ENCODE results near the gene KCNMB1.

Gene KCNMB1

GRCh38 chr5:170405817-170406216 lies 16.6 kb upstream of the KCNMB1 start:
- H3K4me1 ChIP-seq (ENCODE audit: control insufficient read depth, low read length): no peaks in the 10 kb centered on the region
- no peak overlapping the region for H3K4me3 ChIP-seq (ENCODE audit: low read length)
- H3K79me2 ChIP-seq (ENCODE audit: control insufficient read depth, low read length): no peaks in the 10 kb centered on the region
- H3K9me3 ChIP-seq (ENCODE audit: control insufficient read depth, insufficient read depth, low read length): no peaks in the 10 kb centered on the region
- H3K27me3 ChIP-seq (ENCODE audit: control insufficient read depth, low read length): peaks cover 3% of the 10 kb centered on the region; the same call in 1 of the 2 replicates
- no peaks in the 10 kb centered on the region for H3F3A ChIP-seq (ENCODE audit: control insufficient read depth, insufficient read depth)
- H3K4me2 ChIP-seq (ENCODE audit: low read length): no peak overlapping the region
- H3K9me2 ChIP-seq (replicated peaks; ENCODE audit: control insufficient read depth, low read length): no peaks in the 10 kb centered on the region
- H4K20me1 ChIP-seq (ENCODE audit: control insufficient read depth, insufficient read depth, low read depth, low read length): no peaks in the 10 kb centered on the region
- TF ChIP-seq, protein P1, sequence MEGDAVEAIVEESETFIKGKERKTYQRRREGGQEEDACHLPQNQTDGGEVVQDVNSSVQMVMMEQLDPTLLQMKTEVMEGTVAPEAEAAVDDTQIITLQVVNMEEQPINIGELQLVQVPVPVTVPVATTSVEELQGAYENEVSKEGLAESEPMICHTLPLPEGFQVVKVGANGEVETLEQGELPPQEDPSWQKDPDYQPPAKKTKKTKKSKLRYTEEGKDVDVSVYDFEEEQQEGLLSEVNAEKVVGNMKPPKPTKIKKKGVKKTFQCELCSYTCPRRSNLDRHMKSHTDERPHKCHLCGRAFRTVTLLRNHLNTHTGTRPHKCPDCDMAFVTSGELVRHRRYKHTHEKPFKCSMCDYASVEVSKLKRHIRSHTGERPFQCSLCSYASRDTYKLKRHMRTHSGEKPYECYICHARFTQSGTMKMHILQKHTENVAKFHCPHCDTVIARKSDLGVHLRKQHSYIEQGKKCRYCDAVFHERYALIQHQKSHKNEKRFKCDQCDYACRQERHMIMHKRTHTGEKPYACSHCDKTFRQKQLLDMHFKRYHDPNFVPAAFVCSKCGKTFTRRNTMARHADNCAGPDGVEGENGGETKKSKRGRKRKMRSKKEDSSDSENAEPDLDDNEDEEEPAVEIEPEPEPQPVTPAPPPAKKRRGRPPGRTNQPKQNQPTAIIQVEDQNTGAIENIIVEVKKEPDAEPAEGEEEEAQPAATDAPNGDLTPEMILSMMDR (IDR thresholded peaks at IDR 0.05; ENCODE audit: low read depth, low read length, poor library complexity, severe bottlenecking): no peak
- TF ChIP-seq EZH2phosphoT487 (IDR thresholded peaks at IDR 0.05; ENCODE audit: borderline replicate concordance, low read length): no peak
- H3K27ac ChIP-seq (ENCODE audit: low read depth, low read length): no peak overlapping the region
- H3K36me3 ChIP-seq (ENCODE audit: control insufficient read depth, low read length): no peaks in the 10 kb centered on the region

DNA sequence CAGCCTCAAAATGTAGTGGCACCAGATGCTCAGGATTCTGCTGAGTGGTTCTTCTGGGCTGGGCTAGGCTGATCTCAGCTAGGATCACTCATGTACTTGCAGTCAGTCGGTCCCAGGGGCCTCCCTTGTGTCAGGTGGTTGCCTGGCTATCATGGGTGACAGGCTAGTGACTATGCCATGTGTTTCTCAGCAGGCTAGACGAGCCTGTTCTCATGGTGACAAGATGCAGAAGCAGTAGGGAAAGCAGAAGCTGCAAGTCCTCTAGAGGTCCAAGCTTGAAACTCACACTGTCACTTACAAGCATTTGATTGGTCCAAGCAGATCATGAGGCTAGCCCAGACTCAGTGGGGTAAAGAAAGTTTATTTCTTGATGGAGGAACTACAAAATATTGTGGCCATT lies 15.2 kb upstream of the KCNMB1 start:
- no peaks in the 10 kb centered on the region for H3K79me2 ChIP-seq (ENCODE audit: control insufficient read depth, low read length)
- H3K9me2 ChIP-seq (replicated peaks; ENCODE audit: control insufficient read depth, low read length): no peaks in the 10 kb centered on the region
- no peak overlapping the region for H3K4me2 ChIP-seq (ENCODE audit: low read length)
- H3F3A ChIP-seq (ENCODE audit: control insufficient read depth, insufficient read depth): no peaks in the 10 kb centered on the region
- H3K4me1 ChIP-seq (ENCODE audit: control insufficient read depth, low read length): no peaks in the 10 kb centered on the region
- H3K27ac ChIP-seq (ENCODE audit: low read depth, low read length): no peak overlapping the region
- no peaks in the 10 kb centered on the region for H3K9me3 ChIP-seq (ENCODE audit: control insufficient read depth, insufficient read depth, low read length)
- TF ChIP-seq, protein P1 (IDR thresholded peaks at IDR 0.05; ENCODE audit: low read depth, low read length, poor library complexity, severe bottlenecking): no peak
- no peak for TF ChIP-seq EZH2phosphoT487 (IDR thresholded peaks at IDR 0.05; ENCODE audit: borderline replicate concordance, low read length)
- H3K4me3 ChIP-seq (ENCODE audit: low read length): no peak overlapping the region
- no peaks in the 10 kb centered on the region for H4K20me1 ChIP-seq (ENCODE audit: control insufficient read depth, insufficient read depth, low read depth, low read length)
- H3K27me3 ChIP-seq (ENCODE audit: control insufficient read depth, low read length): peaks cover 6% of the 10 kb centered on the region; the same call in 1 of the 2 replicates
- H3K36me3 ChIP-seq (ENCODE audit: control insufficient read depth, low read length): no peaks in the 10 kb centered on the region

DNA sequence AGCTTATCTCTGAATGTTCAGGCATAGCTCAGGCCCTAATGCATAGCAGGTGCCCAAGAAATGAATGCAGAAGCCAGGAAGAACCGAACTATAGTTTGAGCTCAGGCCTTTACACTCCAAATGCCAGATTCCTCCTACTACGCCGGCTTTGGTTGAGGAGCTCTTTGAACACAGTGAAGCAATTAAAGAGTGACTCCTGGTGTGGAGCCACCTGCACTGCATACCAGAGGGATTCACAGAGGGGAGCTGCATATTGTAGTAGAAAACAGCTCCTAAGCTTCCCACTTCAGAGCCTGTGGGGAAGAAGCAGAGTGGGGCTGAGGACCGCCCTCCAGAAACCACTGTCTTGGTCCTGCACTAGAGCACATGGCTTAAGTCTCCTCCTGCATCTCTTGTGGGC lies 14.5 kb upstream of the KCNMB1 start:
- TF ChIP-seq, protein P1 (IDR thresholded peaks at IDR 0.05; ENCODE audit: low read depth, low read length, poor library complexity, severe bottlenecking): no peak
- TF ChIP-seq EZH2phosphoT487 (IDR thresholded peaks at IDR 0.05; ENCODE audit: borderline replicate concordance, low read length): no peak
- Histone ChIP-seq H3K4me1 (ENCODE audit: control insufficient read depth, low read length) (no peaks in the 10 kb centered on the region), H3F3A (ENCODE audit: control insufficient read depth, insufficient read depth) (no peaks in the 10 kb centered on the region), H3K27me3 (ENCODE audit: control insufficient read depth, low read length) (peaks cover 6% of the 10 kb centered on the region; the same call in 1 of the 2 replicates), H3K27ac (ENCODE audit: low read depth, low read length) (no peak overlapping the region), H3K79me2 (ENCODE audit: control insufficient read depth, low read length) (no peaks in the 10 kb centered on the region), H3K9me3 (ENCODE audit: control insufficient read depth, insufficient read depth, low read length) (no peaks in the 10 kb centered on the region), H3K36me3 (ENCODE audit: control insufficient read depth, low read length) (no peaks in the 10 kb centered on the region), H3K4me2 (ENCODE audit: low read length) (no peak overlapping the region), H3K9me2 (replicated peaks; ENCODE audit: control insufficient read depth, low read length) (no peaks in the 10 kb centered on the region), H3K4me3 (ENCODE audit: low read length) (no peak overlapping the region), H4K20me1 (ENCODE audit: control insufficient read depth, insufficient read depth, low read depth, low read length) (no peaks in the 10 kb centered on the region)
